Lower leg skin (tissue), 4 donors: ENCODE measurements around the gene DIP2A. TPM values are rescaled to one million over a fixed set of nuclear protein-coding genes. Genes with fewer than 3 reads are reported as not detected.

Source experiments
- DNase-seq, 2 donors: peaks; one replicate each; pipeline ENCODE4 v3.0.0-alpha.2; 2019; ENCODE audit warnings: low spot score in 2 of 2
- H3K4me3 ChIP-seq: fragments of 200-600 bp; sonication (generic); 2 replicates; pipeline ENCODE4 v1.5.1; 2017; ENCODE audit warnings: mild to moderate bottlenecking, low read depth; ENCODE audit not compliant: poor library complexity, severe bottlenecking
- POLR2A ChIP-seq, 2 donors: fragments of 450-650 bp; IDR thresholded peaks; one replicate each; pipeline ENCODE4 v1.6.1; 2016 to 2017; ENCODE audit warnings: antibody characterized with exemption in 2 of 2, mild to moderate bottlenecking in 1 of 2, moderate library complexity in 1 of 2
- WGBS, 2 donors: methylation state at CpG; one replicate each; pipeline ENCODE4 v1.1.5; 2018; 5-methylcytosine and 5-hydroxymethylcytosine counted together
- intact Hi-C: fragments of 100-400 bp; cut with DNase I; formaldehyde crosslinking; loops from one replicate; pipeline ENCODE4 v1.15.0; 2023; ENCODE audit warnings: low total_unique reads
- total RNA-seq, 4 donors: library from RNA; depleted of rRNA; stranded (reverse); fragments of >200 nt; gene quantifications; one replicate each; pipeline ENCODE4 v1.1.0, GENCODE V29; 2016
- TF ChIP-seq, protein P1 (sequence below), 3 donors: fragments of 450-650 bp; IDR thresholded peaks; one replicate each; pipeline ENCODE4 v1.5.1; 2016; ENCODE audit warnings: antibody characterized with exemption in 3 of 3, mild to moderate bottlenecking in 3 of 3, moderate library complexity in 2 of 3

Gene DIP2A
- total RNA-seq, 4 donors from 2014 or later: 37.3 to 77.8 (median 38.5) TPM

DNA sequence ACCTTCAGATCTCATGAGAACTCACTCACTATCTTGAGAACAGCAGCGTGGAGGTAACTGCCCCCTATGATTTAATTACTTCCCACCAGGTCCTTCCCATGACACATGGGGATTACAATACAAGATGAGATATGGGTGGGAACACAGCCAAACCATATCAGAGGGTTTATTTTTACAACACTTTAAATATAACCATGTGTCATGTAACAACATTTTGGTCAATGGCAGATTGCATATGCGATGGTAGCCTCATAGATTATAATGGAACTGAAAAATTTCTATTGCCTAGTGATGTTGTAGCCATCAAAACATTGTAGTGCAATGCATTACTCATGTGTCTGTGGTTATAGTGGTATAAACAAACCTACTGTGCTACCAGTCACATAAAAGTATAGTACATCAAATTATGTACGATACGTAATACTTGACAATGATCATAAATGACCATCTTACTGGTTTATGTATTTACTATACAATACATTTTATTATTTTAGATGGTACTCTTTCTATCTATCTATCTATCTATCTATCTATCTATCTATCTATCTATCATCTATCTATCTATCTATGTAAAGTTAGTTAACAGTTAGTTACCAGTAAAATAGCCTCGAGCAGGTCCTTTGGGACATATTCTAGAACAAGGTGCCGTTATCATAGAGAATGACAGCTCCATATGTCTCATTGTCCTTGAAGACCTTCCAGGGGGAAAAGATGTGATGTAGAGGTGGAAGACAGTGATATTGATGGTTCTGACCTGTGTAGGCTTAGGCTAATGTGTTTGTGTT, 158.8 kb downstream of the DIP2A start:
- DNase-seq: no peak
- H3K4me3 ChIP-seq: no peak overlapping the region
- TF ChIP-seq POLR2A (IDR thresholded peaks at IDR 0.05): no peak
- TF ChIP-seq, protein P1, sequence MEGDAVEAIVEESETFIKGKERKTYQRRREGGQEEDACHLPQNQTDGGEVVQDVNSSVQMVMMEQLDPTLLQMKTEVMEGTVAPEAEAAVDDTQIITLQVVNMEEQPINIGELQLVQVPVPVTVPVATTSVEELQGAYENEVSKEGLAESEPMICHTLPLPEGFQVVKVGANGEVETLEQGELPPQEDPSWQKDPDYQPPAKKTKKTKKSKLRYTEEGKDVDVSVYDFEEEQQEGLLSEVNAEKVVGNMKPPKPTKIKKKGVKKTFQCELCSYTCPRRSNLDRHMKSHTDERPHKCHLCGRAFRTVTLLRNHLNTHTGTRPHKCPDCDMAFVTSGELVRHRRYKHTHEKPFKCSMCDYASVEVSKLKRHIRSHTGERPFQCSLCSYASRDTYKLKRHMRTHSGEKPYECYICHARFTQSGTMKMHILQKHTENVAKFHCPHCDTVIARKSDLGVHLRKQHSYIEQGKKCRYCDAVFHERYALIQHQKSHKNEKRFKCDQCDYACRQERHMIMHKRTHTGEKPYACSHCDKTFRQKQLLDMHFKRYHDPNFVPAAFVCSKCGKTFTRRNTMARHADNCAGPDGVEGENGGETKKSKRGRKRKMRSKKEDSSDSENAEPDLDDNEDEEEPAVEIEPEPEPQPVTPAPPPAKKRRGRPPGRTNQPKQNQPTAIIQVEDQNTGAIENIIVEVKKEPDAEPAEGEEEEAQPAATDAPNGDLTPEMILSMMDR (IDR thresholded peaks at IDR 0.05): no peak
- intact Hi-C loops: no loop called here
- 68 to 71% methylated on average over 6 of the region's 6 CpGs for WGBS, 2 donors

DNA sequence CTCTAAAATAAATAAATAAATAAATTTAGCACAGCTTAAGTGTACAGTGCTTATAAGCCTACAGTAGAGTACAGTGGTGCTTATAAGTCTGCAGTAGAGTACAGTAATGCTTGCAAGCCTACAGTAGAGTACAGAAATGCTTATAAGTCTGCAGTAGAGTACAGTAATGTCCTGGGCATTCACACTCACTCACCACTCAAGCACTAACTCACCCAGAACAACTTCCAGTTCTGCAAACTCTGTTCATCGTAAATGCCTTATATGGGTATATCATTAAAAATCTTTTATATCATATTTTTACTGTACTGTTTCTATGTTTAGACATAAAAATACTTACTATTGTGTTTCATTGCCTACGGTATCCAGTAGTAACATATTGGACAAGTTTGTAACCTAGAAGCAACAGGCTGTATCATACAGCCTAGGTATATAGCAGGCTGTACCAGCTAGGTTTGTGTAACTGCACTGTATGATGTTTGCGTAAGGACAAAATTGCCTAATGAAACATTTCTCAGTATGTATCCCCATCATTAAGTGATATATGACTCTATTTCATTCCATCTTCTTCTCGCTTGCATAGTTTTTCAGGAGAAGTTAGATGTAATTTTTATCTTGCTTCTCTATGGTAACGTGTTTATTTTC, 160.2 kb downstream of the DIP2A start:
- WGBS, 2 donors: 89 to 90% methylated on average over 5 of the region's 5 CpGs
- H3K4me3 ChIP-seq: no peak overlapping the region
- no peak for DNase-seq
- intact Hi-C loops: no loop called here
- TF ChIP-seq POLR2A (IDR thresholded peaks at IDR 0.05): no peak
- TF ChIP-seq, protein P1 (IDR thresholded peaks at IDR 0.05): no peak

Other genes starting within 250 kb of the DIP2A start
- 100 to 1,000 TPM in 1 of 4 donors, 10 to 100 TPM in 3; 60.8 to 165 (median 81.7) TPM for gene LSS, start 230.1 kb upstream of the DIP2A start, total RNA-seq
- 10 to 100 TPM; 45.5 to 71.4 (median 57.7) TPM for gene MCM3AP, start 173.3 kb upstream of the DIP2A start, total RNA-seq
- gene YBEY, start 172.5 kb upstream of the DIP2A start, total RNA-seq: 10 to 100 TPM in 3 of 4 donors, 1 to 10 TPM in 1; 7.4 to 21.7 (median 17.0) TPM
- gene C21orf58, start 135.0 kb upstream of the DIP2A start, total RNA-seq: 1 to 10 TPM; 2.2 to 4.8 (median 2.3) TPM
- gene PCNT, start 134.7 kb upstream of the DIP2A start, total RNA-seq: 10 to 100 TPM; 30.3 to 44.0 (median 33.3) TPM
- 10 to 100 TPM in 3 of 4 donors, 1 to 10 TPM in 1; 5.4 to 18.3 (median 13.7) TPM for gene S100B, start 146.2 kb downstream of the DIP2A start, total RNA-seq
- gene PRMT2, start 176.8 kb downstream of the DIP2A start, total RNA-seq: 100 to 1,000 TPM in 2 of 4 donors, 10 to 100 TPM in 2; 88.0 to 115 (median 95.2) TPM